CD4-positive, alpha-beta T cell (primary cell): Measurements from ENCODE around the gene TMEM167B. TPM values are rescaled to one million over a fixed set of nuclear protein-coding genes. Genes with fewer than 3 reads are reported as not detected.

ENCODE experiments used
- ATAC-seq: fragments of 200-7000 bp; cut with Tn5 transposase; one replicate; pipeline ENCODE4 v1.10.0; 2022; ENCODE audit warnings: mild to moderate bottlenecking; ENCODE audit not compliant: poor library complexity
- CTCF ChIA-PET: fragments of 350-600 bp; sonication (Branson Sonifier 250); formaldehyde crosslinking; loops from one replicate; lab custom pipeline; 2021; ENCODE audit warnings: antibody characterized with exemption, inconsistent platforms; lab: Charles Lee
- POLR2A ChIA-PET: fragments of 350-600 bp; sonication (Branson Sonifier 250); formaldehyde crosslinking; loops from one replicate; lab custom pipeline; 2021; ENCODE audit warnings: antibody characterized with exemption, inconsistent platforms; lab: Charles Lee
- DNase-seq, 14 experiments: peaks; one replicate each; pipeline ENCODE4 v3.0.0-alpha.2; 2013 to 2020; ENCODE audit warnings: mixed read lengths in 2 of 14
- H3K27ac ChIP-seq, 2 donors: one replicate each; pipeline versions ENCODE4 v1.5.1 to v1.7.0; 2013; ENCODE audit warnings: low read length in 2 of 2, low read depth in 1 of 2, mild to moderate bottlenecking in 1 of 2
- H3K27me3 ChIP-seq, 2 experiments: 1 replicate in 1 of 2; 2 replicates in 1 of 2; pipeline versions ENCODE4 v1.6.1 to v1.7.0; 2013; ENCODE audit warnings: low read length in 2 of 2, control low read depth in 1 of 2, mild to moderate bottlenecking in 1 of 2, moderate library complexity in 1 of 2; ENCODE audit not compliant: insufficient read depth in 2 of 2, control insufficient read depth in 1 of 2
- H3K36me3 ChIP-seq: one replicate; pipeline ENCODE4 v1.6.1; 2013; ENCODE audit warnings: low read length, control low read depth; ENCODE audit not compliant: insufficient read depth
- H3K4me1 ChIP-seq: one replicate; pipeline ENCODE4 v1.6.1; 2013; ENCODE audit warnings: low read length, control low read depth; ENCODE audit not compliant: insufficient read depth
- H3K4me3 ChIP-seq: one replicate; pipeline ENCODE4 v1.5.1; 2013; ENCODE audit warnings: mild to moderate bottlenecking, low read length, moderate library complexity
- H3K9me3 ChIP-seq, 2 experiments: 1 replicate in 1 of 2; 2 replicates in 1 of 2; pipeline versions ENCODE4 v1.6.1 to v1.7.0; 2013; ENCODE audit warnings: low read length in 2 of 2, mild to moderate bottlenecking in 2 of 2, control low read depth in 1 of 2, moderate library complexity in 1 of 2; ENCODE audit not compliant: control insufficient read depth in 1 of 2, insufficient read depth in 1 of 2
- H3K27ac Mint-ChIP-seq: one replicate; pipeline ENCODE4 v1.8.0; 2020; ENCODE audit warnings: mixed read lengths
- H3K27me3 Mint-ChIP-seq: one replicate; pipeline ENCODE4 v1.8.0; 2021; ENCODE audit warnings: mixed read lengths
- H3K36me3 Mint-ChIP-seq: one replicate; pipeline ENCODE4 v1.8.0; 2021; ENCODE audit warnings: low read depth, mixed read lengths
- H3K4me1 Mint-ChIP-seq: one replicate; pipeline ENCODE4 v1.8.0; 2021; ENCODE audit warnings: low read depth, mixed read lengths
- H3K4me3 Mint-ChIP-seq: one replicate; pipeline ENCODE4 v1.8.0; 2020; ENCODE audit warnings: mild to moderate bottlenecking, mixed read lengths
- H3K9me3 Mint-ChIP-seq: one replicate; pipeline ENCODE4 v1.8.0; 2020; ENCODE audit warnings: mixed read lengths
- CTCF ChIP-seq: fragments of 200-600 bp; IDR thresholded peaks from one replicate; pipeline ENCODE4 v1.8.0; 2022; ENCODE audit warnings: antibody characterized with exemption, mild to moderate bottlenecking
- intact Hi-C, 2 experiments: fragments of 100-400 bp; cut with DNase I in 1 of 2; cut with micrococcal nuclease in 1 of 2; formaldehyde crosslinking; loops; one replicate each; pipeline versions ENCODE4 v1.15.1 to v1.9.0; 2023 to 2025; cut with DNase I, micrococcal nuclease
- total RNA-seq, 174 experiments: library from RNA in 2 of 174; stranded (reverse) in 2 of 174; gene quantifications; one replicate each; pipeline ENCODE4 v1.2.3 and lab custom pipeline; 2021 to 2026

Gene TMEM167B
- total RNA-seq, 2 experiments from 2014 or later = 70.2 to 71.0 TPM

DNA sequence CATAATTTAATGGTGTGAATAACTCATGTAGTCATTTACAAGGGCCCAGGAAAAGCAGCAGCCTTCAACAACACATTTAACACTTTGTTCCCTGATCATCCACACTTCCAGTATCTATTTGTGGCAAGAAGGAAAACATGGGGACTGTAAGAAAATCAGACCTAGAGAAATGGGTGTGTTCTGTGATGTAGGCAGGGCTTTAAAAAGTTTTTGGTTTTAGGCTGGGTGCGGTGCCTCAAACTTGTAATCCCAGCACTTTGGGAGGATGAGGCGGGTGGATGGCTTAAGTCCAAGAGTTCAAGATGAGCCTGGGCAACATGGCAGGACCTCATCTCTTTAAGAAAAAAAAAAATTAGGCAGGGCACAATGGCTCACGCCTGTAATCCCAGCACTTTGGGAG is 34.5 kb upstream of the TMEM167B start:
- Mint-ChIP-seq H3K27ac (no peak overlapping the region), H3K27me3 (no peaks in the 10 kb centered on the region), H3K4me1 (no peaks in the 10 kb centered on the region), H3K4me3 (no peak overlapping the region), H3K36me3 (no peaks in the 10 kb centered on the region), H3K9me3 (no peaks in the 10 kb centered on the region)
- DNase-seq = no peak
- H3K27ac ChIP-seq = no peak overlapping the region
- no peak overlapping the region for H3K4me3 ChIP-seq
- no peaks in the 10 kb centered on the region for H3K4me1 ChIP-seq
- intact Hi-C loops = no loop called here
- H3K9me3 ChIP-seq = peaks cover 0 to 4% of the 10 kb centered on the region in 2 experiments
- ATAC-seq = no peak
- ChIA-PET POLR2A (no interaction called here), CTCF (no interaction called here)
- H3K36me3 ChIP-seq = no peaks in the 10 kb centered on the region
- TF ChIP-seq CTCF = no peak
- H3K27me3 ChIP-seq = no peaks in the 10 kb centered on the region

DNA sequence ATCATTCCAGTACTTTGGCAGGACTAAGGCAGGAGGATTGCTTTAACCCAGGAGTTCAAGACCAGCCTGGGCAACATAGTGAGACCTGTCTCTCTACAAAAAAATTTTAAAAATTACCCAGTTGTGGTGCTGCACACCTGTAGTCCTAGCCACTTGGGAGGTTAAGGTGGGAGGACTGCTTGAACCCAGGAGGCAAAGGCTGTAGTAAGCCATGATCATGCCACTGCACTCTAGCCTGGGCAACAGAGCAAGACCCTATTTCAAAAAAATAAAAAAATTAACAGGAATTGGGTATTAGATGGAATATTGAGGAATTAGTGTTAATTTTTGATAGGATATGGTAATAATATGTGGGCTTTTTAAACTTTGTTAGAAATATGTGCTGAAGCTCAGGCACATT is 31.5 kb upstream of the TMEM167B start:
- CTCF ChIA-PET = no interaction called here

DNA sequence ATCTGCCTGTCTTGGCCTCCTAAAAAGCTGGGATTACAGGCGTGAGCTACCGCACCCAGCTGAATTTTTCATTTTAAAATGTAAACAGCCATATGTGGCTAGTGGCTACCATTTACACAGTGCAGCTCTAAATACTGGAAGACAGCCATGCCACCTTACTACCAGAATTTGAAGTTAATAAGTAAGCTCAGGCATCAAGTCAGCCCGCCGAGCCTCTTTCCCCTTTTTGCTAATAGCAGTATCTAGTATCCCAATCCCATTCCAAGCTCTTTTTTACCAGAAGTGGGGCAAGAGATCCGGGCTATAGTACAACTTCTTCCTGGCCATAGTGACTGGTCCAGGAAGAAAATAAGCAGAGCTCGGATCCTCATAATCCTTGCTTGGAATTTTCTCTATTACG is 29.9 kb upstream of the TMEM167B start:
- CTCF ChIA-PET = no interaction called here
- ATAC-seq = no peak
- no peaks in the 10 kb centered on the region for H3K27me3 Mint-ChIP-seq

More for the DNA sequence above, 31.5 kb upstream of the TMEM167B start:
- no peaks in the 10 kb centered on the region for H3K4me1 Mint-ChIP-seq
- H3K9me3 Mint-ChIP-seq = no peaks in the 10 kb centered on the region
- no peak overlapping the region for H3K27ac ChIP-seq
- intact Hi-C loops = no loop called here
- DNase-seq = no peak
- no peak for ATAC-seq
- peaks cover 10% of the 10 kb centered on the region for H3K36me3 Mint-ChIP-seq
- H3K27me3 Mint-ChIP-seq = no peaks in the 10 kb centered on the region
- H3K4me1 ChIP-seq = no peaks in the 10 kb centered on the region
- H3K4me3 Mint-ChIP-seq = no peak overlapping the region
- no peak overlapping the region for H3K27ac Mint-ChIP-seq
- no peaks in the 10 kb centered on the region for H3K27me3 ChIP-seq
- peaks cover 6% of the 10 kb centered on the region for H3K36me3 ChIP-seq
- no peak for TF ChIP-seq CTCF
- H3K4me3 ChIP-seq = no peak overlapping the region
- POLR2A ChIA-PET = no interaction called here
- H3K9me3 ChIP-seq = no peaks in the 10 kb centered on the region

More for the DNA sequence above, 29.9 kb upstream of the TMEM167B start:
- Mint-ChIP-seq H3K27ac (no peak overlapping the region), H3K36me3 (peaks cover 26% of the 10 kb centered on the region), H3K4me1 (no peaks in the 10 kb centered on the region), H3K9me3 (no peaks in the 10 kb centered on the region), H3K4me3 (no peak overlapping the region)
- Histone ChIP-seq H3K27ac (no peak overlapping the region), H3K9me3 (no peaks in the 10 kb centered on the region), H3K4me3 (no peak overlapping the region), H3K36me3 (peaks cover 15% of the 10 kb centered on the region), H3K27me3 (no peaks in the 10 kb centered on the region), H3K4me1 (no peaks in the 10 kb centered on the region)
- no peak for DNase-seq
- intact Hi-C loops = no loop called here
- POLR2A ChIA-PET = interaction anchor here (0.9 kb wide), 1 partner anchor 15 kb away, joined by 3 read pairs; the partner anchor contains the start of gene TAF13
- no peak for TF ChIP-seq CTCF
